Erythroblast (primary cell): Measurements from ENCODE around the gene PRDM11.
"Not testable (repeated sequence)": the region's sequence is repeated elsewhere in the genome, so short reads cannot be mapped to it uniquely, and the experiment has no call there.

ENCODE experiments used
- DNase-seq, 2 experiments: peaks; one replicate each; lab custom pipeline; 2025; lab: John Stamatoyannopoulos, UW
- GATA1 ChIP-seq: IDR thresholded peaks from 2 replicates; pipeline ENCODE4 v1.6.1; 2011; ENCODE audit warnings: low read depth, mild to moderate bottlenecking, control low read depth, low read length, moderate library complexity
- POLR2A ChIP-seq: IDR thresholded peaks from 2 replicates; pipeline ENCODE4 v1.6.1; 2011; ENCODE audit warnings: mild to moderate bottlenecking, low read length

The PRDM11 gene

DNA sequence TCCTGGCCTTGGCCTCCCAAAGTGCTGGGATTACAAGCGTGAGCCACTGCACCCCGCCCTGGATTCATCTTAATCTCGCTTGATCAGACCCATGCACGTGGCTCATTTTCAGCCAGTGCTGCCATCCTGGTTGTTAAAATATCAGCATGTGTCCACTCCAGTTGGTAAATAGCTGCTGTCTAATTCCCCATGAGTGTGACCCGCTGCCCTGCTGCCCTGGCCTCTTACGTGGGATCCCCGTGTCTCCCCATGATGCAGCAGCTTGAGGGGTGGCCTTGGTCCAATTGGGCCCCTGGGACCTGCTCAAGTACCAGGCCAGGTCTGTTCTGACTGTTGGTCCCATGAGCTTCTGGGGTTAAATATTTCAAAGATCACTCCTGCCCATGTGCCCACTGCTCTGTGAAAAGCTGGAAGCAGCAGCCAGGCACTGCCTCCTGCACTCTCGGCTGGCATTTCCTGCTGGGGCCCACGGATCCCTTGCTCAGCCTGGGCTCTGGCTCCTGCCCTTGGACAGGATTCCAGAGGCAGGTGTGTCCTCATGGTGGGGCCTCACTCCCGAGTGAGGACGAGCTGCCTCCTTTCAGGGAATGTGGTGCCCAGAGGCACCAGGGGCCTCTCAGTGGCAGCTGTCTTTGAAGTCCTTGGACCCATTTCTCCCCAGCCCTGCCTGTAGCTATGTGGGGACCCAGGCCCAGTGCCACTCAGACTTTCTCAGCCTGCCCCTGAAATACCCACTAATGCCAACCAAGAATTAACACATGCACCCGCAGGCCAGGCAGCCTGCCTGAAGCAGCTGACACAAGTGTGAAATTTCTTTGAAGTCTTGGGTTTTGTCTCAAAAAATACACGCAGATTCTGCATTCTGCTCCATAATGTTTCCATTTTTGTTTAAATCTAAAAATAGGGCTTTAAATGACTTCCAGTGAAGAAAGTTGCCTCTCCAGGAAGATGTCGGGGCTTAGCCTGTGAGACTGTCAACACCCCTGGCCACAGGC is 38.1 kb upstream of the PRDM11 start:
- TF ChIP-seq POLR2A, result no peak
- TF ChIP-seq GATA1, result no peak
- no peak for DNase-seq

DNA sequence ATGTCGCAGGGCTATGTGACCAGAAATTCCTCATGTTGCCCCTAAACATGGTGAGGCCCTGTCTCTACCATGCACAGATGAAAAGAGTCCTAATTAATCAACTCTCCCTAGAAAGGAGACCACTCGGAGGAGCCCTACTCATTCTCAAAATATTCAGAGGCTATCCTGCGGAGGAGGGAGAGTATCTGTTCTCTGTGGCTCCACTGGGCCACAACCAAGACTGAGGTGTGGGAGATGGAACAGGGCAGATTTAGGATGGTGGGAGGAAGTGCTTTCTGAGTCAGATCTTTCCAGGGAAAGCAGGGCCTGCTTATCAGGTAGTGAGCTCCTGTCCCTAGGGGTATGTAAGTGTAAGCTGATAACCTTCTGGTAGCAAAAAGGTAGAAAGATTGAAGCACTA is 37.0 kb upstream of the PRDM11 start:
- TF ChIP-seq GATA1 (no peak), POLR2A (no peak)
- DNase-seq, result no peak

DNA sequence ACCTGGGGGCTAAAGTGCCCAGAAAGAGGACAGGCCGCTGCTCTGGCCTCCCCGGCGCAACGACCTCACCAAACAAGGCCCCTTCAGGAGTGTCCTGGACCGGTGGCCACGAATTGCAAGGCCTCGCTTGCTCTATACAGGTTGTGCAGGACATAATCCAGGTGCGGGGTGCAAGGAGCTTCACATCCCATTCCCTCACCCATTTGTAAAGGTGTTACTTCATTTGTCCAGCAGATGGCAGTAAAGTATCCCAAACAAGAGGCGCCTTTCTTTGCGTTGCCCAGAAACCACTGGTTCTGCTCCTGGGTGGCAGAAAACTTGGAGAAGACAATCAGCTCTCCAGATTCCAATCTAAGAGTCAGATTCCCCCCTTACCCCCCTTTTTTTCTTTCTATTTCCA is 35.9 kb upstream of the PRDM11 start:
- no peak for TF ChIP-seq POLR2A
- no peak for TF ChIP-seq GATA1
- peak; percentile 66 to 83 for DNase-seq

DNA sequence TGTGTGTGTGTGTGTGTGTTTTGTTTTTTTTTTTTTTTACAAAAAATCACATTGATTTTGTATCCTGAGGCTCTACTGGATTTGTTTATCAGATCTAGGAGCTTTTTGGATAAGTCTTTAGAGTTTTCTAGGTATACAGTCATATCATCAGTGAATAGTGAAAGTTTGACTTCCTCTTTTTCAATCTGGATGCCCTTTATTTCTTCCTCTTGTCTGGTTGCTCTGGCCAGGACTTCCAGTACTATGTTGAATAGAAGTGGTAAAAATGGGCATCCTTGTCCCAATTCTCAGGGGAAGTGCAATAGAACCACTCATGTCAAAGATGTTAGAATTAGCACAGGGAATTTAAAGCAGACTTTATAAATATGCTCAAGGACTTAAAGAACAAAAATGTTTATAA is 32.6 kb upstream of the PRDM11 start:
- DNase-seq, result no peak
- TF ChIP-seq POLR2A (no peak), GATA1 (no peak)

DNA sequence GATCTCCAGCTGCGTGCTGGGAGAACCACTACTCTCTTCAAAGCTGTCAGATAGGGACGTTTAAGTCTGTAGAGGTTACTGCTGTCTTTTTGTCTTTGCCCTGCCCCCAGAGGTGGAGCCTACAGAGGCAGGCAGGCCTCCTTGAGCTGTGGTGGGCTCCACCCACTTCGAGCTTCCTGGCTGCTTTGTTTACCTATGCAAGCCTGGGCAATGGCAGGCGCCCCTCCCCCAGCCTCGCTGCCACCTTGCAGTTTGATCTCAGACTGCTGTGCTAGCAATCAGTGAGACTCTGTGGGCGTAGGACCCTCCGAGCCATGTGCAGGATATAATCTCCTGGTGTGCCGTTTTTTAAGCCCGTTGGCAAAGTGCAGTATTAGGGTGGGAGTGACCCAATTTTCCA is 18.6 kb upstream of the PRDM11 start:
- not testable (repeated sequence) for DNase-seq

DNA sequence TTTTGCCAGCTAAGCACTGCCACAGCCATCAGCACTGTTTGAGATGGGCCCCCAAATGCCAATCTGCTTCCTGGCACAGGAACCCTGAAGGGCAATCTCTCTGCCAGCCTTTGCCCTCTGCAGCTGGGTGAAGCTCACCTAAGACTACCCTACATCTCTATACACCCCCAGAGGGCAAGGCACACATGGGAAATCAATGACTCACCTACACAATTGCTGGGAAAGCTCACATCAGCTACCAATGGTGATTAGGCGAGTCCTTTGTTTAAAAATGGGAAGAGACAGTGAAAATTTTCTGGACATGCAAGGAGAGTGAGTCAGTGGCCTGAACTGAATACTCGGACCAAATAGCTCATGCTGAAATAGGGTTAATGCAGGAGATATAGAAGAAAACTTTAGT is 12.6 kb upstream of the PRDM11 start:
- no peak for DNase-seq
- TF ChIP-seq GATA1 (no peak), POLR2A (no peak)

DNA sequence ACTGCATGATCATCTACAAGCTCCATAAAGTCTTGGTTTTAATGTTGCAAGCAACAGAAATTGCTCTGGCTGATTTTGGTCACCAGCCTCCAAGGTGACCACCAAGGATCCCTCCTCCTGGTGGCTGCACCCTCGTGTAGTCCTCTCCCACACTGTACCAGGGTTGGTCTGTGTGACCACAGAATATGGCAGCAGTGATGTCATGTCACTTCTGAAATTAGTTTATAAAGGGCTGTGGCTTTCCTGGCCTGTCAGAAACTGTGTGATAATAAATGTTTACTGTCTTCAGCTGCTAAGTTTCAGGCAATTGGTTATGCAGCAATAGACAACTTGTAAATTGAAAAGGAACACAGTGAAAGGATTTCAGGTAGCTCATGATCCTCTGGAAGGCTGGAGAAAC is 5.3 kb upstream of the PRDM11 start:
- DNase-seq, result no peak
- no peak for TF ChIP-seq POLR2A
- TF ChIP-seq GATA1, result no peak

DNA sequence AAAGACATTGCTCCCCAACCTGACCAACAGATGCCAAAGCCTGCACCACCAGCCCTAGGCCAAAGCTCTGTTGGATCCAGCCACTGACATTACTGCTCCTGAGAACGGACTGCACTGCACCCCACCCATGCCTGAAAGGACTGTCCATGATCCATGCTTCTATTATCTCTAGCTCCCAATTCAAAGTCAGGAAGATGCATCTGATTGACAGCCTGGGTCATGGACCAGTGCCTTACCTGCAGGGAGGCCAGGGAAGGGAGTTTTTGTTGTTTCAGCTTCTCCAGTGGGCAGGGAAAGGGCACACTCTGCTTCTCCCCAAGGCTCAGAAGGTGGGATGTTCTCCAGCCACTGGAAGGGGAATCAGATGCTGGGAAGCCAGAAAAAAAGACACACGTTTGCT is 4.8 kb upstream of the PRDM11 start:
- DNase-seq, result no peak
- TF ChIP-seq POLR2A, result no peak
- TF ChIP-seq GATA1, result no peak

DNA sequence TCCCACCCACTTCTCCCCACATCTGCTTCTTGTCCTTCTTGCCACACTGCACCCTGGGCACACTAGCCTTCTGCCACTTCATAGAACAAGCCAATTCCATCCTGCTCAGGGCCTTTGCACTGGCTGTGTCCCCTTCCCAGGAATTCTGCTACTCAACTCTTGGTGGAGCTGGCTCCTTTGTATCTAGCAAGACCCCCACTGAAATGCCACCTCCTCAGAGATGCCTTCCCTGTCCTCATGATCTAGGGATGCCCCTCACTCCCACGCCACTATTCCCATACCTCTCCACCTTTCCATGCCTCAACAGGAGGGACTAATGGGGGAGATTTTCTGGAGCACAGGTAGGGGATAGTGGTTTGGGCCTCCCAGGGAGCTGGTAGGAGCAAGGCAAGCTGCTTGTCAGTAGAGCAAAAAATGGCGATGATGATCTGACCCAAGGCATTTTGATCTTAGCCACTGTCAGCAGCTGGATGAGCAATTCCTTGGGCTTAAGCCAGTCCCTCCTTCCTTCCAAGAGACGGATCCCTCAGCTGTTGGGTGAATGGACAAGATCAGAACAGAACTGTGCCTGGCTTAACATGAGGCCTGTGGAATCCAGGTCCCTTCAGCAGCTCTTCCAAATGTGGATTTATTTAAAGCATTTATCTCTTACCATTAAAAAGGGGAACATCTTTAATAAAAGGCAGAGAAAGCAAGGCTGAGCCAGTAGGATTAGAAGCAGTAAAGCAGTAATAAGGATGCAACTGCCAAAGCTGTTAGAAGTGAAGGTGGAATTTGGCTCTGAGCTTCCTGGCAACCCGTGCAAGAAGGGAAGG is 4.0 kb upstream of the PRDM11 start:
- TF ChIP-seq POLR2A (no peak), GATA1 (no peak)
- no peak for DNase-seq

DNA sequence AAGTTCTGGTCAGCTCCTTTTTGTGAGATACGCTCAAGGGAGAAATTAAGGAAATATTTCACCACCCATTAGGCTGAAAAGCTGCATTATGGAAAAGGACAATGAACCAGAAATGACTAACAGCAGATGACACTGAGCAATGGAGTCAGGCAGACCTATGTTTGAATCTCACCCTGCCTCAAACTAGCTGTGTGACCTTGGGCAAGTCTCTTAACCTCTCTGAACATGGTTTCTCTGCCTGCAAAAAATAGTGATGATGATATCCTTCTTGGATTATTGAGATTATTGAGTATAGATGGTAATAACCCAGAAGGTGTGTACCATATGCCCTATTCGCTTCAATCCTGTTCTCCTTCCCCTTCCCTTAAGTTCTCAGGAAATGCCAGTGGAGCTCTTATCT is 2.9 kb upstream of the PRDM11 start:
- TF ChIP-seq POLR2A (no peak), GATA1 (no peak)

DNA sequence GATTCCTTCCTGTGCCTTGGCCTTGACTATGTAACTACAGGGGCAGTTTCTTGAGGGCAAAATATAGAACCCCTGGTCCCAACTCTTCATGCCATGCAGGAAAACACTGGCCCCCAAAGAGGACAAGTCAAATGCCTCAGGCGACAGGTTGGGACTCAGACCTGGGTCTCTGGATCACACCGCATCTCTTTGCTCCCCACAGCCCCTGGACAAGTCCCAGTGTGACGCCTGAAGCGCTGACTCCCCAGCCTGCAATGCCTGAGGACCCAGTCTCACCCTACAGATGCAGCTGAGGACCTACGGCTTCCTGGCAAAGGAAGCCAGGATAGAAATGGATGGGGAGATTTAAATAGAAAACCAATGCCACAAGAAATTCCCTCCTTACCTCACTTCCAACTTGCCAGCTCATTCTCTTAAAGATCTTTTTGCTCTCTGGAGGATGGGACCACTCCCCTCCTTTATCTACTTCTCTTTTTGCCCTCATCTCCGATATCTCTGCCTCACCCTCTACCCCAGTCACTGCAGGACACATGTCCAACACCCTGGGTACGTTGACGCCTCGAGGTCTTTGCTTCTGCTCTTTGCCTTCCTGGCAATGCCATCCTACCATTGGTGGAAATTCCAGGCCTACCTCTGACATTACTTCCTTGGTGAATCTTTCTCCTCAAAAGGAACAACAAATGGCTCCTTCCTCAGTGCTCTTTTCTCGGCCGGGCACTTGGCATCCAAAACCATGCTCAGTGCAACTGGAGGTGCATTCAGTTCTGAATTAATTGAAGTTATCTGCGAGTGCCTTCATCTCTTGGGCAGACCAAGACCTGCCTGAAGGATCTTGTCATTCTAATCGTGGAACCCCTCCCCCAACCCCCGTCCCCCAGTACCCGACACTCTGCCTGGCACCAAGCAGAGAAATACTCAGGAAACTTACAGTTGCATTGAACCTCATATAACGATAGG is 2.0 kb upstream of the PRDM11 start:
- TF ChIP-seq GATA1 (no peak), POLR2A (no peak)
- no peak for DNase-seq

More for the DNA sequence above, 2.9 kb upstream of the PRDM11 start:
- DNase-seq, result no peak

DNA sequence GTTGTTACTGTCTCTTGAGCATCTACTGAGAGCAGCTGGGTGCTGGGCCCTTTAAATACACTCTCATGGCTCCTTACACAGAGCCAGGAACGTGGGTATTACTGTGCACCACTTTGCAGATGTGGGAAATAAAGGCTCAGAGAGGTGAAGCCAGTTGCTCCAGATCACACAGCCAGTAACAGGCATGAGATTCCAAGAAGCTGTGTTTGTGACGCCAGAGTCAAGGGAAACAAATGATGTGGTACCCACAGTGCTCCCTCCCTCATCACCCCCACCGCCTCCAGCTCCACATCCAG is 1.4 kb upstream of the PRDM11 start:
- TF ChIP-seq GATA1 (no peak), POLR2A (no peak)

DNA sequence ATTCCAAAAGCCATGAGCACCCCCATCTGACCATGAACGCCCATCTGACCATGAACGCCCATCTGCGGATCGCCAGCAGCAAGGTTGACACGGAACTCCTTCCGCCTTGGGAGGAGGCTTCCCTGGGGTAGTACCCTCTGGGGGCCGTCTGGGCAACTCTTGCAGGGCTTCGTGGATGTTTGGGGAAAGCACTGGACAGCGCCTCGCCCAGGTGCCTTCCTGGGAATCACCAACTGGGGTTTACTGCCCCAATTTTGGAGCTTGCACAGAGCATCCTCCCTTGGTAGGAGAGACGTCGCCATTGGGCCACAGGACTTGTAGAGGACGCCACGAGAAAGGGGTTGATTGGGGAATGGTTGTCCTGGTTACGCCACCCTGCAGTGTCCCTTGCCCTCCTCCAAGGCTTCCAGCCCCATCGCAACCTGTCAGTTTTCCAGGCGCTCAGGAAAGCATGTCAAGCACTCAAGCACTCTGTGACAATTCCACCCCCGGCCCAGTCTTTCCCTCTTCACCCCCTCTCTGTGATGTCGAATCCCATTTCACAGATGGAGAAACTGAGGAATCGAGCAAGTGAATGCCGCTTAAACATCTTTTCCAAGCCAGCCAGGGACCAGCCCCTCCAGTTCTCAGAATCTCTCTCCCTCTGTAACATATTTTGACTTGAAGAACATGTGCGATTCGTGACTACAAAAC is 914 bp upstream of the PRDM11 start:
- DNase-seq, result peak; percentile 52 to 67

More for the DNA sequence above, 1.4 kb upstream of the PRDM11 start:
- no peak for DNase-seq

More for the DNA sequence above, 914 bp upstream of the PRDM11 start:
- no peak for TF ChIP-seq POLR2A
- TF ChIP-seq GATA1, result no peak
